GM19467 (cell line): ENCODE results near the gene ZCCHC14.
"Not testable (repeated sequence)": the region's sequence is repeated elsewhere in the genome, so short reads cannot be mapped to it uniquely, and the experiment has no call there.

Experiments used
- ATAC-seq: cut with Tn5 transposase; IDR thresholded peaks from one replicate; pipeline ENCODE4 v1.9.1; 2021; ENCODE audit warnings: mild to moderate bottlenecking, moderate library complexity; ENCODE audit not compliant: unreplicated experiment

Gene ZCCHC14

GRCh38 chr16:87412371-87412995 lies 80.3 kb downstream of the ZCCHC14 start:
- no peak for ATAC-seq

DNA sequence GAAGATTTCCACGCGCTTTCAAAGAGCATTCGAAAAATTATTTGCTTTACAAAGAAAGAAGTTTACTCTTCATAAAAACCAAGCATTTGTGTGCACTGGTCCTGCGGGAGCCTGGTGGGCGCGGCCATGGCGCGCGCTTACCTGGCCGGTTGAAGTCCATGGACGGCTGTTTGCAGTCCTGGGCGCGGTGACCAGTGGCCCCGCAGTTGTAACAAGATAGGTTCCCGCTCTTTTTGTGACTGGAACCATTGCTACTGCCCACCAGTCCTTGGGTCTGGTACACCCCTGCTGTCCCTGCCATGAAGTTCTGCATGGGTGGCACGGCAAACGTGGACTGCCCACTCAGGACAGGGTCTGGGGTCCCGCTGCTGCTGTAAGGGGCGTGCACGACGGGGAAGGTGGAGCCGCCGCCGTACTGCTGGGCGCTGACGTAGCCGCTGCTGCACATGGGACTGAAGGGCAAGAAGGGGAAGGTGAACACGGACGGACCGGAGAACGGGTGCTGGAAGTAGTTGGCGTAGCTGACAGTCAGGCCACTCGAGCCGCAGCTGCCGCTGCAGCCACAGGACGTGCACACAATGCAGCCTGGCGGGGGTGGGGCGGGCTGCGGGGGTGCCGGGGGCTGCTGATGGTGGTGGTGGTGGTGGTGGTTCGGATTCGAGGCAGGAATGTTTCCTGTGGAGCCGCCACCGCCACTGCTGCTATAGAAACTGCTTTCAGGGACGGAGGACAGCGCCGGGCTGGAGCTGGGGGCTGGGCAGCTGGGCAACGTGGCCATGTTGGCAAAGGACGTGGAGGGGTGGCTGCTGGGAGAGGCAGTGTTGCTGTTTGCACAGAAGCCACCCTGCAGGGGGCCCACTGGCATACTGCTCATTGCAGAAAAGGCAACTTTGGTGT lies 81.2 kb downstream of the ZCCHC14 start:
- no peak for ATAC-seq

DNA sequence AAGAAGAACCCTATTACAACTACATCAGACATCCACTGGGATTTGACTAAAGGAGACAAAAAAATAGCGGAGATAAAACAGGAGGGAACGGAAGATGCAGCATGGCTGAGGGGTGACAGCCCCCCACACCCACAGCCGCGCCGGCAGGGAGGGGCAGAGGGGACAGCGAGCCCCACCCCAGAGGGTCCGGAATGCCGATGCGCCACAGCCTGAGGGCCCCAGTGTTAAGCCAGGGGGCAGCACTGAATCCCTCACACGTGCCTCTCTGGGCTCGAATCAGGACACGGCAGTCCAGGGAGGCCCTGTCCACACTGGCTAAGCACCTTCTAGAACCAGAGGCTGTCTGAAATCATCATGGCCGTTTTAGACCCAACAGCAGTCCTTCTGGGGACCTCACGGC lies 81.9 kb downstream of the ZCCHC14 start:
- ATAC-seq: no peak

- no peak for ATAC-seq
Observed at GRCh38 chr16:87410530-87410929, 82.3 kb downstream of the ZCCHC14 start.

- ATAC-seq: no peak
Observed at GRCh38 chr16:87409781-87410180, 83.0 kb downstream of the ZCCHC14 start.

DNA sequence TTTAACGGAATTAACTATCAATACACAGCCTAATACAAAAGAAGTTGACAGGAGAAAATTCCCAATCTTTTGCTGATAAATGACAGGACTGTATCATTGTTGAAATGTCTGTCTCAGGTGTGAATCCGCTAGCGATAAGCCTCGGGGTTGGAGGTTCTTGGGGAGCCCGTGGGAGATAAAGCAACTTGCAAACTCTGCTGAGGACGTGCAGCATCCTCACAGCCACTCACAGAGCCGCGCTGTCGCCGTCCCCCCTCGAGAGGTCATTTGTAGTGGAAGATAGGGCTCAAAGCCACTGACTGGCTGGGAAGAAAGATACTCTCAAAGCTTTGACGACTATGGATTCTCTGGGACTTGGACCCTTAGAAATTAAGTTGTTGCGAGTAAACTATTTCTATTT lies 83.7 kb downstream of the ZCCHC14 start:
- no peak for ATAC-seq

DNA sequence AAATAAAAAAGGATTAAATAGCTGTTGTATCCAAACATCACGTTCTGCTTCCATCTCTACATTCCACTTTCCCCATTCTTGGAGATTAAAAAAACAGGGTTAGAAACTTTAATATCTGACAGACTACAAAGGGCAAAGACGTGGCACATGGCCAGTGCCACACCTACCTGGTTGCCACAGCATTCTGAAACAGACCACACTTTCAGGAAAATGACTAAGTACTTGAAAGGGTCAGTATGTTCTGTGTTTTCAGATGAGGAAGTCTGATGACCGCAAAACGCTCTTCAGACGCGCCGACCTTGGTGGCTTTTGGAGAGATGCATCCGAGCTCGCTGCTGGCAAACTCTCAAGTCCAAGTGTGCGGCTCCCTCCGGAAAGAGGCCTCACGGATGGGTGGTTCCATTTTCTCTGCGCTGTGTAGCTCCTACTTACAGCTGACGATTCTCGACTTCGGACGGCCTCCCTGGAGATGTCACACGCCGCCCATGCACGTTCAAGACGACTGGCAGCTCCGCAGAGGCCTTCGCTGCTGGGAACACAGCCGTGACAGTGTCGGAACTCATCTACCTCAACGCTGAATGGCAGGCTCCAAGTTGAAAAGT lies 85.2 kb downstream of the ZCCHC14 start:
- no peak for ATAC-seq

DNA sequence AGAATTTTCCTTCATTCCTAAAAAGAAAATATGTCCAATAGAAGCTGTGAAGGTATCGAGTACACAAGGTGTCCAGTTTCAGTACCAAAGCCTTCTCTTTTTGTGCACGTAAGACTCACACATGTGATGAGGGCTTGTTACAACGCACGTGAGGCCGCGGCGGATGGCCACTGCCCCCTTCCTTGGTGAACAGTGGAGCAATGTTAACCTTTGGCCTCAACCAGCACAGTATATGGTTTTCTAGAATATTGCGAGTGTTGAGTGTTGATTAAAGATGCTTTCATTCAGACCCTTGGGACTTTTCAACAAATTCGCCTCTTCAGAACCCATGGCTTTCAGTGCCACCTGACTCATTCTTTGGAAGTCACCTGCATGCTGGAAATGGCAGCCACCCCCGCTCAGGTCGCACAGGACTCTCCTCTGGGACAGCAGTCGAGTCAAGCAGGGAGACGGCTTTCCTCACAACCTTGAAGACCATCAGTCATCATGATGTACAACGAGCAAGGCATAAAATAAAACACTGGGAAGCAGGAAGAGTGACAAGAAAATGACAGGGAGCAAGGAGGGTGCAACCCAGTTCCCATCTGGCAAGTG lies 86.2 kb downstream of the ZCCHC14 start:
- ATAC-seq: no peak

GRCh38 chr16:87404764-87405625 lies 87.8 kb downstream of the ZCCHC14 start:
- no peak for ATAC-seq

- no peak for ATAC-seq
Observed at GRCh38 chr16:87395181-87395842, 97.5 kb downstream of the ZCCHC14 start.

GRCh38 chr16:87393680-87394055 lies 99.2 kb downstream of the ZCCHC14 start:
- ATAC-seq: no peak

DNA sequence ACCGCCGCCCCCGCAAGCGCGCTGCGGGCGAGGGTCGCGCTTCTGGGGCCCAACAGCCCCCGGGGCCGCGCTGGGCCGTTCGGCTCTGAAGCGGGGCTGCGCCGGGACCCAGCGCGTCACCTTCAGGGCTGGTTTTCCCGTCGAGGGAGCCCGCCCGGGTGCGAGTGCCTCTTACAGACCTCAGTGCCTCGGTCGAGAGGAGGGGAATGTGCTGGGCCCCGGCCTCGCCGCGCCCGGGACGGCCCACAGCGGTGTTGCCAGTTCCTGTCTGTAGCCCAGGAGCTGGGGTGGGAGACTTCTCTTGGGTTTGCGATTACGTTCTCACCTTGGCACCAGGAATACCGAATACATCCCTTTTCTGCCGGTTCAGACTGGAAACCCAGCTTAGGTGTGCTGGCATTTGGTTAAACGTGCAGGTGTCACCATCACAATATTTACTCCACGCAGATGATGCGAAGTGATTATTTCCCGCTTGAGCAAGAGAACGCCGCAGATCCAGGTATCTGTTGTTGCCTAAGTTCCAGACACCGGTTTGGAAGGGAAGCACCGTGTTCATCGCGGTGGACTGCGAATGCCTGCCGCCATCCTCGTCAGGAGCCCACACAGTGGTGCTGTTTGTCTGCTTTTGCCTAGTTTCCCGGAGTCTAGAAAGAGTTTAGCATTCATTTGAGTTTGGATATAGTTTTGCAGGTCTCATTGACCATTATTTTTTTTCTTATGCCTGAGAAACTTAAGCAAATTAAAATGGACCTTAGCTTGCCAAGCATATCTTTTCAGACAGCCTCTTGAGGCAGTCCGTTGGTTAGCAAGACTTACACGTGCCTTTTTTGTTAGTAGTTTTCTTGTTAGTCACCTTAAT lies 99.8 kb downstream of the ZCCHC14 start:
- ATAC-seq: no peak

- ATAC-seq: peak; percentile 56
Observed at GRCh38 chr16:87391950-87392820, 100.6 kb downstream of the ZCCHC14 start, which contains the start of gene MAP1LC3B. MAP1LC3B (plus strand) TSS chr16:87392336; CDS start chr16:87392428, 92 bp downstream.

DNA sequence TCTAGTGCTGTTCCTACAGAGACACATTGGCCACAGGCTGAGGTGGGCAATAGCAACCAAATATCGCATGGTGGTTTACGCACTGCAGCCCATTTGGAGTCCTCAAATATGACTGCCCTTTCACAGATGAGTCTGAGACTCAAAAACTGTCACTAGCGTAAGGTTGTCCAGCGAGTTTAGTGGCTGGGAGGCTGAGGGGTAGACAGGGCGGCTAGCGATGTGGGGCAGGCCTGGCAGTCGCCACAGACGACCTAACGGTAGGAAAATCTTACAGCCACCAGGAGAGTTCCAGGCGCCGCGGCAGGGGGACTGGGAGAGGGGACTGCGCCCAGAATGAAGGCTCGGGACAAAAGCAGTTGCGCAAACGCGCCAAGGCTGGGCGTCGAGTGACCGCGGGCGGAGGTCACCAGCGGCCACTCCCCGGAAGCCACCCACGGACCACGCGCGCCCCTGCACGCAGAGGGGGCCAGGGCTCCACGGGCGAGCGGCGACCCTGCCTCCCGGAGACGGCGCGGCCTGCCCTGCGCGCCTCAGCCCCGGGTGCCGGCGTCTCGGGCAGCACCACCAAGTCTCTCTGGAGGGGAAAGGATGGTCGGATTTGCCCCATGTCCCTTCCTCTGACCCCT lies 101.4 kb downstream of the ZCCHC14 start:
- peak; percentile 9 for ATAC-seq

DNA sequence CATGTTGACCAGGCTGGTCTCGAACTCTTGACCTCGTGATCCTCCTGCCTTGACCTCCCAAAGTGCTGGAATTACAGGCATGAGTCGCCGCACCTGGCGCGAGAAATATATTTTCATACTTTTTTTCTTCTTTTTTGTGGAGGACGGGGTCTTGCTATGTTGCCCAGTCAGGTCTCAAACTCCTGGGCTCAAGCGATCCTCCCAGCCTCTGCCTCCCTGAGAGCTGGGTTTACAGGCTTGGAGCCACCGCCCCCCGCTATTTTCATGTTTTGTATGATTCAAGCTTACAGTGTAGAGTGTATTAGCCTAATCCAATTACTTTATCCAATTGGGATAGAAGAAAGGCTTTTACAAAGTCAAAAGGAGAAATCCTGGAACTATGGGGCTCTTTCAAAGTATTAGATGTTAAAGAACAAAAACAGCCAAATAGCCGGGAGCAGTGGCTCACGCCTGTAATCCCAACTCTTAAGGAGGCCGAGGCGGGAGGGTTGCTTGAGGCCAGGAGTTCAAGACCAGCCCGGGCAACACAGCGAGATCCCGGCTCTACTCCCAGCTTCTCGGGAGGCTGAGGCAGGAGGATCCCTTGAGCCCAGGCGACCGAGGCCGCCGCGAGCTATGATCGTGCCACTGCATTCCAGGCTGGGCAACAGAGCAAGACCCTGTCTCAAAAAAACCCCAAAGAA lies 102.0 kb downstream of the ZCCHC14 start:
- ATAC-seq: no peak

DNA sequence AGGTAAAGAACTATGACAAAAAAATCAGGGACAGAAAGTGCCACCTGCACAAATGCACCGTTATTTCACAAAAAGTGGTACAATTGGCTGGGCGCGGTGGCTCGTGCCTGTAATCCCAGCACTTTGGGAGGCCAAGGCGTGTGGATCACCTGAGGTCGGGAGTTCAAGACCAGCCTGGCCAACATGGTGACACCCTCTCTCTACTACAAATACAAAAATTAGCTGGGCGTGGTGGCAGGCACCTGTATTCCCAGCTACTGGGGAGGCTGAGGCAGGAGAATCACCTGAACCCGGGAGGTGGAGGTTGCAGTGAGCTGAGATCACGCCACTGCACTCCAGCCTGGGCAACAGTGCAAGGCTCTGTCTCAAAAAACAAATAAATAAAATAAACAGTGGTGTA lies 102.9 kb downstream of the ZCCHC14 start:
- not testable (repeated sequence) for ATAC-seq

- ATAC-seq: no peak
Observed at GRCh38 chr16:87389245-87389644, 103.6 kb downstream of the ZCCHC14 start.
